CD14-positive monocyte (primary cell): Measurements from ENCODE around the gene MACROD1. TPM values are rescaled to one million over a fixed set of nuclear protein-coding genes. Genes with fewer than 3 reads are reported as not detected.

Experiments used
- DNase-seq, 3 donors: peaks; one replicate each; pipeline ENCODE4 v3.0.0-alpha.2; 2011 to 2022
- H2AFZ ChIP-seq: 2 replicates; pipeline ENCODE4 v1.6.0; 2012; ENCODE audit warnings: mild to moderate bottlenecking, low read depth, low read length, inconsistent platforms; ENCODE audit not compliant: insufficient read depth, poor library complexity, severe bottlenecking
- H3K27ac ChIP-seq, 2 donors: 1 replicate in 1 of 2; 2 replicates in 1 of 2; pipeline ENCODE4 v1.5.1; 2012 to 2013; ENCODE audit warnings: low read length in 2 of 2, control low read depth in 1 of 2, inconsistent platforms in 1 of 2, low read depth in 1 of 2, mild to moderate bottlenecking in 1 of 2
- H3K27me3 ChIP-seq, 2 donors: one replicate each; pipeline versions ENCODE4 v1.6.0 to v1.6.1; 2011 to 2013; ENCODE audit warnings: low read length in 2 of 2; ENCODE audit not compliant: control insufficient read depth in 2 of 2, insufficient read depth in 2 of 2
- H3K36me3 ChIP-seq, 2 donors: replicated peaks in 1 of 2; 1 replicate in 1 of 2; 2 replicates in 1 of 2; pipeline versions ENCODE4 v1.5.1 to v1.6.1; 2012 to 2013; ENCODE audit warnings: low read length in 2 of 2, control low read depth in 1 of 2, inconsistent platforms in 1 of 2, mild to moderate bottlenecking in 1 of 2; ENCODE audit not compliant: insufficient read depth in 2 of 2, control insufficient read depth in 1 of 2
- H3K4me1 ChIP-seq, 2 donors: 1 replicate in 1 of 2; 2 replicates in 1 of 2; pipeline versions ENCODE4 v1.5.1 to v1.6.1; 2012 to 2013; ENCODE audit warnings: low read length in 2 of 2, control low read depth in 1 of 2, inconsistent platforms in 1 of 2, mild to moderate bottlenecking in 1 of 2, moderate library complexity in 1 of 2; ENCODE audit not compliant: insufficient read depth in 2 of 2, control insufficient read depth in 1 of 2
- H3K4me2 ChIP-seq: replicated peaks from 2 replicates; pipeline ENCODE3; 2012; ENCODE audit warnings: low read length, moderate library complexity, mild to moderate bottlenecking; ENCODE audit not compliant: poor library complexity, severe bottlenecking; ENCODE audit errors: extremely low read depth
- H3K4me3 ChIP-seq, 3 experiments: fragments of 200-600 bp in 1 of 3; sonication (generic) in 1 of 3; replicated peaks in 1 of 3; 1 replicate in 2 of 3; 2 replicates in 1 of 3; pipeline ENCODE4 v1.5.1; 2011 to 2013; ENCODE audit warnings: low read length in 3 of 3, mild to moderate bottlenecking in 3 of 3, control low read depth in 2 of 3, low read depth in 2 of 3, inconsistent platforms in 1 of 3, moderate library complexity in 1 of 3
- H3K79me2 ChIP-seq: 2 replicates; pipeline ENCODE4 v1.6.0; 2012; ENCODE audit warnings: mild to moderate bottlenecking, control low read depth, inconsistent platforms, low read length, moderate library complexity; ENCODE audit not compliant: insufficient read depth
- H3K9ac ChIP-seq: 2 replicates; pipeline ENCODE4 v1.6.0; 2017; ENCODE audit warnings: low read length, mild to moderate bottlenecking; ENCODE audit not compliant: insufficient read depth, poor library complexity, severe bottlenecking
- H3K9me3 ChIP-seq, 2 donors: replicated peaks in 1 of 2; 1 replicate in 1 of 2; 2 replicates in 1 of 2; pipeline versions ENCODE4 v1.5.1 to v1.6.1; 2012 to 2013; ENCODE audit warnings: low read length in 2 of 2, control low read depth in 1 of 2; ENCODE audit not compliant: control insufficient read depth in 1 of 2, insufficient read depth in 1 of 2
- H4K20me1 ChIP-seq: 2 replicates; pipeline ENCODE4 v1.6.0; 2012; ENCODE audit warnings: mild to moderate bottlenecking, low read length, control low read depth, moderate library complexity; ENCODE audit not compliant: insufficient read depth
- H3K27ac Mint-ChIP-seq, 7 donors: one replicate each; pipeline ENCODE4 v1.8.0; 2020; ENCODE audit warnings: mild to moderate bottlenecking in 7 of 7, mixed read lengths in 7 of 7, moderate library complexity in 6 of 7, inconsistent platforms in 2 of 7
- H3K27me3 Mint-ChIP-seq, 3 donors: one replicate each; pipeline ENCODE4 v1.8.0; 2021 to 2022; ENCODE audit warnings: low read depth in 3 of 3, mild to moderate bottlenecking in 3 of 3, mixed read lengths in 3 of 3, moderate library complexity in 3 of 3, inconsistent platforms in 1 of 3
- H3K36me3 Mint-ChIP-seq, 2 donors: one replicate each; pipeline ENCODE4 v1.8.0; 2020; ENCODE audit warnings: mixed read lengths in 2 of 2, inconsistent platforms in 1 of 2, mild to moderate bottlenecking in 1 of 2
- H3K4me1 Mint-ChIP-seq: one replicate; pipeline ENCODE4 v1.8.0; 2020; ENCODE audit warnings: mild to moderate bottlenecking, mixed read lengths
- H3K4me3 Mint-ChIP-seq, 2 donors: one replicate each; pipeline ENCODE4 v1.8.0; 2020; ENCODE audit warnings: mild to moderate bottlenecking in 2 of 2, mixed read lengths in 2 of 2, moderate library complexity in 1 of 2
- H3K9me3 Mint-ChIP-seq, 7 donors: one replicate each; pipeline ENCODE4 v1.8.0; 2020 to 2022; ENCODE audit warnings: mixed read lengths in 7 of 7, mild to moderate bottlenecking in 6 of 7, moderate library complexity in 6 of 7, inconsistent platforms in 2 of 7
- CTCF ChIP-seq: fragments of 200-600 bp; IDR thresholded peaks from one replicate; pipeline ENCODE4 v1.8.0; 2022; ENCODE audit warnings: antibody characterized with exemption, mild to moderate bottlenecking
- WGBS: methylation state at CpG from one replicate; pipeline ENCODE4 v1.1.5; 2013; ENCODE audit warnings: missing lambda C conversion rate; ENCODE audit not compliant: insufficient coverage; 5-methylcytosine and 5-hydroxymethylcytosine counted together
- intact Hi-C, 2 donors: fragments of 100-400 bp; cut with micrococcal nuclease; formaldehyde crosslinking; loops; one replicate each; pipeline versions ENCODE4 v1.15.0 to v1.15.1; 2023
- polyA plus RNA-seq, 3 donors: library from polyadenylated mRNA; depleted of rRNA in 1 of 3; unstranded in 2 of 3; stranded (reverse) in 1 of 3; fragments of 300-500 nt in 2 of 3; fragments of >200 nt in 1 of 3; fragmentation: Illumina TruSeq in 2 of 3; gene quantifications; 1 replicate in 2 of 3; 2 replicates in 1 of 3; pipeline ENCODE4 v1.2.3, GENCODE V29; 2012 to 2021

MACROD1 gene
- polyA plus RNA-seq, 3 donors = 1.5 to 2.4 (median 2.2) TPM

GRCh38 chr11:64102005-64102738 is 63.7 kb downstream of the MACROD1 start:
- H3K27ac Mint-ChIP-seq = no peak overlapping the region
- no peaks in the 10 kb centered on the region for H3K4me1 Mint-ChIP-seq
- H3K27ac ChIP-seq = no peak overlapping the region
- no peak overlapping the region for H2AFZ ChIP-seq
- H3K4me3 Mint-ChIP-seq = no peak overlapping the region
- peaks cover 0 to 6% (median 0%) of the 10 kb centered on the region in 7 donors for H3K9me3 Mint-ChIP-seq
- 98% methylated on average over 8 of the region's 15 CpGs for WGBS
- DNase-seq = no peak
- H3K9me3 ChIP-seq = no peaks in the 10 kb centered on the region
- H3K36me3 ChIP-seq = no peaks in the 10 kb centered on the region
- intact Hi-C loops = no loop called here
- no peaks in the 10 kb centered on the region for H4K20me1 ChIP-seq
- H3K4me2 ChIP-seq = no peak overlapping the region
- H3K27me3 Mint-ChIP-seq = peaks cover 0 to 5% (median 5%) of the 10 kb centered on the region in 3 donors
- H3K4me3 ChIP-seq = no peak overlapping the region
- no peak overlapping the region for H3K9ac ChIP-seq
- H3K36me3 Mint-ChIP-seq = no peaks in the 10 kb centered on the region
- H3K4me1 ChIP-seq = no peaks in the 10 kb centered on the region
- no peaks in the 10 kb centered on the region for H3K27me3 ChIP-seq
- no peak for TF ChIP-seq CTCF
- H3K79me2 ChIP-seq = no peaks in the 10 kb centered on the region

GRCh38 chr11:64101461-64101860 is 64.5 kb downstream of the MACROD1 start:
- no peak overlapping the region for H3K9ac ChIP-seq
- WGBS = 98% methylated on average over 17 of the region's 19 CpGs
- no peak for DNase-seq
- Mint-ChIP-seq H3K36me3 (no peaks in the 10 kb centered on the region), H3K4me3 (no peak overlapping the region), H3K27me3 (peaks cover 0 to 5% (median 5%) of the 10 kb centered on the region in 3 donors), H3K27ac (no peak overlapping the region), H3K4me1 (no peaks in the 10 kb centered on the region), H3K9me3 (peaks cover 0 to 6% (median 0%) of the 10 kb centered on the region in 7 donors)
- H3K27me3 ChIP-seq = no peaks in the 10 kb centered on the region
- no peaks in the 10 kb centered on the region for H3K36me3 ChIP-seq
- intact Hi-C loops = no loop called here
- H3K79me2 ChIP-seq = no peaks in the 10 kb centered on the region
- H2AFZ ChIP-seq = no peak overlapping the region
- no peaks in the 10 kb centered on the region for H4K20me1 ChIP-seq
- H3K9me3 ChIP-seq = no peaks in the 10 kb centered on the region
- TF ChIP-seq CTCF = no peak
- no peaks in the 10 kb centered on the region for H3K4me1 ChIP-seq
- H3K4me2 ChIP-seq = no peak overlapping the region
- H3K4me3 ChIP-seq = no peak overlapping the region
- H3K27ac ChIP-seq = no peak overlapping the region
